Astrocyte (in vitro differentiated cells and primary cell): ENCODE measurements around the gene CACNG7. TPM values are rescaled to one million over a fixed set of nuclear protein-coding genes. Genes with fewer than 3 reads are reported as not detected.
A peak's percentile ranks its signal among the peaks of the same experiment; 100 is the strongest.
"Not testable (repeated sequence)": the region's sequence is repeated elsewhere in the genome, so short reads cannot be mapped to it uniquely, and the experiment has no call there.

Experiments
- DNase-seq: peaks from one replicate; pipeline ENCODE4 v3.0.0-alpha.2; 2010; ENCODE audit warnings: low read depth
- FAIRE-seq: peaks from 2 replicates; lab custom pipeline; 2011; peaks lifted over from hg19 to GRCh38; lab: Jason Lieb, UNC
- H2AFZ ChIP-seq: 2 replicates; pipeline ENCODE4 v1.6.0; 2012; ENCODE audit warnings: low read depth, low read length, inconsistent platforms
- H3K27ac ChIP-seq: 2 replicates; pipeline ENCODE4 v1.5.1; 2011; ENCODE audit warnings: low read depth, low read length, inconsistent platforms
- H3K27me3 ChIP-seq: 2 replicates; pipeline ENCODE4 v1.6.0; 2011; ENCODE audit warnings: low read length, inconsistent platforms; ENCODE audit not compliant: insufficient read depth
- H3K36me3 ChIP-seq: 2 replicates; pipeline ENCODE4 v1.5.1; 2011; ENCODE audit warnings: low read length, inconsistent platforms; ENCODE audit not compliant: insufficient read depth
- H3K4me1 ChIP-seq: 2 replicates; pipeline ENCODE4 v1.5.1; 2011; ENCODE audit warnings: low read length, inconsistent platforms; ENCODE audit not compliant: insufficient read depth
- H3K4me2 ChIP-seq: 2 replicates; pipeline ENCODE4 v1.6.0; 2012; ENCODE audit warnings: low read length, inconsistent platforms
- H3K4me3 ChIP-seq: 2 replicates; pipeline ENCODE4 v1.5.1; 2011; ENCODE audit warnings: low read depth, mild to moderate bottlenecking, low read length, inconsistent platforms; ENCODE audit not compliant: insufficient read depth
- H3K79me2 ChIP-seq: 2 replicates; pipeline ENCODE4 v1.6.0; 2012; ENCODE audit warnings: mild to moderate bottlenecking, low read length, inconsistent platforms; ENCODE audit not compliant: insufficient read depth
- H3K9ac ChIP-seq: 2 replicates; pipeline ENCODE4 v1.6.0; 2012; ENCODE audit warnings: mild to moderate bottlenecking, low read length, inconsistent platforms
- H3K9me3 ChIP-seq: 2 replicates; pipeline ENCODE4 v1.5.1; 2012; ENCODE audit warnings: low read depth, mild to moderate bottlenecking, low read length, inconsistent platforms; ENCODE audit not compliant: insufficient read depth
- H4K20me1 ChIP-seq: 2 replicates; pipeline ENCODE4 v1.6.0; 2012; ENCODE audit warnings: low read length, inconsistent platforms; ENCODE audit not compliant: insufficient read depth
- H3K27ac Mint-ChIP-seq: one replicate; pipeline ENCODE4 v1.8.0; 2021; ENCODE audit warnings: mild to moderate bottlenecking, mixed read lengths; ENCODE audit not compliant: unreplicated experiment
- H3K27me3 Mint-ChIP-seq: one replicate; pipeline ENCODE4 v1.8.0; 2021; ENCODE audit warnings: low read depth, mixed read lengths; ENCODE audit not compliant: unreplicated experiment
- H3K36me3 Mint-ChIP-seq: one replicate; pipeline ENCODE4 v1.8.0; 2021; ENCODE audit warnings: low read depth, mixed read lengths; ENCODE audit not compliant: unreplicated experiment
- H3K4me1 Mint-ChIP-seq: one replicate; pipeline ENCODE4 v1.8.0; 2021; ENCODE audit warnings: low read depth, mixed read lengths; ENCODE audit not compliant: unreplicated experiment
- H3K4me3 Mint-ChIP-seq: one replicate; pipeline ENCODE4 v1.8.0; 2021; ENCODE audit warnings: mild to moderate bottlenecking, moderate library complexity, mixed read lengths; ENCODE audit not compliant: unreplicated experiment
- H3K9me3 Mint-ChIP-seq: one replicate; pipeline ENCODE4 v1.8.0; 2021; ENCODE audit warnings: mild to moderate bottlenecking, mixed read lengths; ENCODE audit not compliant: unreplicated experiment
- CTCF ChIP-seq: IDR thresholded peaks from 2 replicates; pipeline ENCODE4 v1.5.1; 2011; ENCODE audit warnings: low read depth, mild to moderate bottlenecking, inconsistent platforms, low read length, moderate library complexity; ENCODE audit not compliant: insufficient read depth
- EZH2 ChIP-seq: IDR thresholded peaks from 2 replicates; pipeline ENCODE4 v1.6.1; 2012; ENCODE audit warnings: mild to moderate bottlenecking, low read length, inconsistent platforms; ENCODE audit not compliant: insufficient read depth
- total RNA-seq: library from RNA; stranded (reverse); gene quantifications from 2 replicates; pipeline ENCODE4 v1.2.1, GENCODE V29; 2021

CACNG7 gene
- total RNA-seq, 1 donor from 2014 or later = 3.5 TPM

DNA sequence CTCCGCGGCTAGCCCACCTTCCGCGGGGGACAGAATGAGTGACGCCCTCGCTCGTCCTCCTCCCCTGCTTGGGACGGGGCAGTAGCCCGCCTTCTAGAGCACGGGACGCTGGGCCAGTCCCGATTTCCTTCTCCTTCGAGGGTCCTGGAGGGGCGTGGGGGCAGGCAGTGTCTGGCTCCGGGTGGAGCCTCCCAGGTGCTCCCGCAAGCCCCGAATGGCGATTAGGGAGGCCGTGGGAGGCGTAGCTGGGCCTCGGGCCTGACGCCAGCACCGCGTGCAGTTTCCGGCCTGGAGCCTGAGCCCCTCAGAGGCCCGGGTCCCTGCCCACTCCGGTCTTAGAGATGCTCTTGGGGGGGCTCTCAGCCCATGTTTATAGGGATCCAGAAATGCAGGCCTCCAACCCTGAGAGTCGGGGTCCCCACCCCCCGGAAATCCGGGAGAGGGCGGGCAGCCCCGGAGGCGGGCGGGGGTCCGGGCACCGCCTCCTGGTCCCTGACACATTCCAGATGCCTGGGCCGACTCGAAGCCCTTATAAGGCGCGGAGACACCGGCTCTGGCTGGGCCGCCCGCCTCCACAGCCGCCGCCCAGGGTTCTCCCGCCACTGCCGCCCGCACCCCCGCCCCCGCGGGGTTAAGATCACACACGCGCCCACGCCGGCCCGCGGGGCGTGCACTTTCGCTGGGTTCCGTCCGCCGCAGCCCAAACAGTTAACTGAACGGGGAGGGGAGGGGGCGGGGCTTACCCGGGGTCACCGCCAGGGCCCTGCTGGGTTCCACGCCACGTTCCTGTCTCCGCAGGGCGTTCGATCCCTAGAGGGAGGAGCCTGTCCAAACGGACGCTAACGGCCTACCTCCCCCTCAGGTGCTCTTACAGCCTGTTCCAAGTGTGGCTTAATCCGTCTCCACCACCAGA lies 39.9 kb upstream of the CACNG7 start:
- Histone ChIP-seq H3K36me3 (peaks cover 6% of the 10 kb centered on the region), H4K20me1 (peaks cover 38% of the 10 kb centered on the region), H3K4me2 (peak overlapping the region; percentile 94), H3K4me3 (peak overlapping the region; percentile 95), H3K9me3 (no peaks in the 10 kb centered on the region), H3K79me2 (peaks cover 54% of the 10 kb centered on the region), H2AFZ (no peak overlapping the region), H3K27me3 (no peaks in the 10 kb centered on the region), H3K27ac (peak overlapping the region; percentile 93), H3K4me1 (peaks cover 14% of the 10 kb centered on the region), H3K9ac (peak overlapping the region; percentile 99)
- Mint-ChIP-seq H3K27me3 (no peaks in the 10 kb centered on the region), H3K4me3 (peak overlapping the region; percentile 83), H3K27ac (peak overlapping the region; percentile 69), H3K4me1 (peaks cover 13% of the 10 kb centered on the region), H3K36me3 (peaks cover 4% of the 10 kb centered on the region), H3K9me3 (no peaks in the 10 kb centered on the region)
- DNase-seq = peak; percentile 78
- no peak for TF ChIP-seq EZH2
- TF ChIP-seq CTCF = no peak
- FAIRE-seq = no peak

- not testable (repeated sequence) for H3K9me3 Mint-ChIP-seq
- H3K27ac ChIP-seq = peak overlapping the region; percentile 93
These were observed 39.1 kb upstream of the CACNG7 start for GRCh38 chr19:53869805-53870484.

DNA sequence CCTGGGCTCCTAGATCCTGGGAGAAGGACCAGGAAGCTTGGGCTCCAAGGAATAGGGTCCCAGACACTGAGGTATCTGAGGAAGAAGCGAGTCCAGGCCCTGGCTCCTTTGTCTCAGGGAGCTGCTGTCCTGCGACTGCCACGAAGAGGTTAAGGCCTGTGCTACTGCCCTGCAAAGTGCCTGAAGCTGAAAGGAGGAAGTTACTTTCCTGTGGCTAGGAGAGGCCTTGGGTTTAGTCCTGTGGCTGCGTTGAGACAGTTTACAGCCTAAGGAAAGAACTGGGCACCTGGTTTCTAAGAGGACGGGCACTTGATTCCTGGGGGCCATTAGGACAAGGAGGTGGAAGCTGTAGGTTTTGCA lies 38.6 kb upstream of the CACNG7 start:
- no peaks in the 10 kb centered on the region for H3K9me3 Mint-ChIP-seq
- no peaks in the 10 kb centered on the region for H3K27me3 ChIP-seq
- H3K4me1 Mint-ChIP-seq = peaks cover 10% of the 10 kb centered on the region
- H3K4me1 ChIP-seq = peaks cover 13% of the 10 kb centered on the region
- peaks cover 50% of the 10 kb centered on the region for H4K20me1 ChIP-seq
- no peaks in the 10 kb centered on the region for H3K9me3 ChIP-seq
- H3K79me2 ChIP-seq = peaks cover 59% of the 10 kb centered on the region
- no peaks in the 10 kb centered on the region for H3K27me3 Mint-ChIP-seq
- no peak overlapping the region for H2AFZ ChIP-seq
- FAIRE-seq (no peak), DNase-seq (no peak)
- peak overlapping the region; percentile 80 for H3K4me3 Mint-ChIP-seq
- peak overlapping the region; percentile 59 for H3K9ac ChIP-seq
- peaks cover 9% of the 10 kb centered on the region for H3K36me3 ChIP-seq
- H3K4me3 ChIP-seq = peak overlapping the region; percentile 44
- peaks cover 6% of the 10 kb centered on the region for H3K36me3 Mint-ChIP-seq
- peak overlapping the region; percentile 79 for H3K4me2 ChIP-seq
- H3K27ac ChIP-seq = no peak overlapping the region
- no peak for TF ChIP-seq EZH2
- no peak for TF ChIP-seq CTCF
- H3K27ac Mint-ChIP-seq = peak overlapping the region; percentile 88

More at GRCh38 chr19:53869805-53870484, 39.1 kb upstream of the CACNG7 start:
- not testable (repeated sequence) for H3K36me3 Mint-ChIP-seq, H2AFZ ChIP-seq, H3K27me3 Mint-ChIP-seq, H3K9me3 ChIP-seq, H3K27ac Mint-ChIP-seq, DNase-seq, FAIRE-seq, H3K36me3 ChIP-seq, H3K27me3 ChIP-seq
- peak overlapping the region; percentile 95 for H3K4me3 ChIP-seq
- peaks cover 14% of the 10 kb centered on the region for H3K4me1 ChIP-seq
- H3K9ac ChIP-seq = peak overlapping the region; percentile 99
- peak overlapping the region; percentile 94 for H3K4me2 ChIP-seq
- H3K79me2 ChIP-seq = peaks cover 59% of the 10 kb centered on the region
- peaks cover 46% of the 10 kb centered on the region for H4K20me1 ChIP-seq
- Mint-ChIP-seq H3K4me3 (peak overlapping the region; percentile 83), H3K4me1 (peaks cover 13% of the 10 kb centered on the region)
